Activated CD8-positive, alpha-beta T cell treated with anti-CD3 and anti-CD28 coated beads for 36 hours (primary cell): Measurements from ENCODE around the gene HEXIM1. TPM values are rescaled to one million over a fixed set of nuclear protein-coding genes. Genes with fewer than 3 reads are reported as not detected.

ENCODE experiments used
- ATAC-seq: fragments of 200-7000 bp; cut with Tn5 transposase; one replicate; pipeline ENCODE4 v1.10.0; 2021; ENCODE audit warnings: mild to moderate bottlenecking, moderate library complexity
- CTCF ChIA-PET: fragments of 350-600 bp; sonication (Branson Sonifier 250); formaldehyde crosslinking; loops from one replicate; lab custom pipeline; 2021; ENCODE audit warnings: antibody characterized with exemption; lab: Charles Lee
- POLR2A ChIA-PET: fragments of 350-600 bp; sonication (Branson Sonifier 250); formaldehyde crosslinking; loops from one replicate; lab custom pipeline; 2021; ENCODE audit warnings: antibody characterized with exemption; lab: Charles Lee
- DNase-seq: peaks from one replicate; pipeline ENCODE4 v3.0.0-alpha.2; 2020
- H3K27ac Mint-ChIP-seq: one replicate; pipeline ENCODE4 v1.8.0; 2021; ENCODE audit warnings: mild to moderate bottlenecking, mixed read lengths
- H3K27me3 Mint-ChIP-seq: one replicate; pipeline ENCODE4 v1.8.0; 2021; ENCODE audit warnings: mixed read lengths
- H3K36me3 Mint-ChIP-seq: one replicate; pipeline ENCODE4 v1.8.0; 2021; ENCODE audit warnings: low read depth, mixed read lengths
- H3K4me1 Mint-ChIP-seq: one replicate; pipeline ENCODE4 v1.8.0; 2021; ENCODE audit warnings: low read depth, mixed read lengths
- H3K4me3 Mint-ChIP-seq: one replicate; pipeline ENCODE4 v1.8.0; 2021; ENCODE audit warnings: mild to moderate bottlenecking, moderate library complexity, mixed read lengths
- H3K9me3 Mint-ChIP-seq: one replicate; pipeline ENCODE4 v1.8.0; 2021; ENCODE audit warnings: mixed read lengths
- intact Hi-C: fragments of 100-400 bp; cut with micrococcal nuclease; formaldehyde crosslinking; loops from one replicate; pipeline ENCODE4 v1.10.0; 2022
- total RNA-seq, 2 experiments: library from RNA; stranded (reverse); gene quantifications; one replicate each; pipeline ENCODE4 v1.2.3, GENCODE V29; 2021
- TF ChIP-seq, protein P1 (sequence below): fragments of 200-600 bp; IDR thresholded peaks from one replicate; pipeline ENCODE4 v1.8.0; 2022; ENCODE audit warnings: antibody characterized with exemption, mild to moderate bottlenecking

Gene HEXIM1
- total RNA-seq, 2 experiments from 2014 or later: 22.6 to 23.5 TPM

DNA sequence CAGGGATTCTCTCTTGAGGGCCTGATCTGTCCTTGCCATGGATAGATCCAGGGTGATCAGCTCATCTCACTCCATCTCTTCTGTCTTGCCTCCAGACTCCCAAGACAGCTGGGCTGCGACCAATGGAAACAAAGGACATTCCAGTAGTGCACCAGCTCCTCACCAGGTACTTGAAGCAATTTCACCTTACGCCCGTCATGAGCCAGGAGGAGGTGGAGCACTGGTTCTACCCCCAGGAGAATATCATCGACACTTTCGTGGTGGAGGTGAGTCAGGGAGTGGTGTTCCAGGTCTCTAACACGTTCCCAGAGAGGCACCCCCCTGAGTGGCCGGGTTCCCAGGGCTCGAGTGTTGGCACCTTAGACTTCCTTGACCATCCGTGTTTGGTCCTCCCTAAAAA lies 45.4 kb upstream of the HEXIM1 start:
- TF ChIP-seq, protein P1, sequence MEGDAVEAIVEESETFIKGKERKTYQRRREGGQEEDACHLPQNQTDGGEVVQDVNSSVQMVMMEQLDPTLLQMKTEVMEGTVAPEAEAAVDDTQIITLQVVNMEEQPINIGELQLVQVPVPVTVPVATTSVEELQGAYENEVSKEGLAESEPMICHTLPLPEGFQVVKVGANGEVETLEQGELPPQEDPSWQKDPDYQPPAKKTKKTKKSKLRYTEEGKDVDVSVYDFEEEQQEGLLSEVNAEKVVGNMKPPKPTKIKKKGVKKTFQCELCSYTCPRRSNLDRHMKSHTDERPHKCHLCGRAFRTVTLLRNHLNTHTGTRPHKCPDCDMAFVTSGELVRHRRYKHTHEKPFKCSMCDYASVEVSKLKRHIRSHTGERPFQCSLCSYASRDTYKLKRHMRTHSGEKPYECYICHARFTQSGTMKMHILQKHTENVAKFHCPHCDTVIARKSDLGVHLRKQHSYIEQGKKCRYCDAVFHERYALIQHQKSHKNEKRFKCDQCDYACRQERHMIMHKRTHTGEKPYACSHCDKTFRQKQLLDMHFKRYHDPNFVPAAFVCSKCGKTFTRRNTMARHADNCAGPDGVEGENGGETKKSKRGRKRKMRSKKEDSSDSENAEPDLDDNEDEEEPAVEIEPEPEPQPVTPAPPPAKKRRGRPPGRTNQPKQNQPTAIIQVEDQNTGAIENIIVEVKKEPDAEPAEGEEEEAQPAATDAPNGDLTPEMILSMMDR: no peak
- intact Hi-C loops: no loop called here
- Mint-ChIP-seq H3K9me3 (no peaks in the 10 kb centered on the region), H3K27ac (no peak overlapping the region), H3K4me1 (no peaks in the 10 kb centered on the region), H3K36me3 (peaks cover 51% of the 10 kb centered on the region), H3K27me3 (no peaks in the 10 kb centered on the region), H3K4me3 (no peak overlapping the region)
- CTCF ChIA-PET: interaction anchor here (0.9 kb wide), 1 partner anchor 14 kb away, joined by 3 read pairs; no protein-coding TSS in a partner anchor
- POLR2A ChIA-PET: interaction anchor here (1.3 kb wide), 1 partner anchor 52 kb away, joined by 3 read pairs; no protein-coding TSS in a partner anchor
- DNase-seq (no peak), ATAC-seq (no peak)

DNA sequence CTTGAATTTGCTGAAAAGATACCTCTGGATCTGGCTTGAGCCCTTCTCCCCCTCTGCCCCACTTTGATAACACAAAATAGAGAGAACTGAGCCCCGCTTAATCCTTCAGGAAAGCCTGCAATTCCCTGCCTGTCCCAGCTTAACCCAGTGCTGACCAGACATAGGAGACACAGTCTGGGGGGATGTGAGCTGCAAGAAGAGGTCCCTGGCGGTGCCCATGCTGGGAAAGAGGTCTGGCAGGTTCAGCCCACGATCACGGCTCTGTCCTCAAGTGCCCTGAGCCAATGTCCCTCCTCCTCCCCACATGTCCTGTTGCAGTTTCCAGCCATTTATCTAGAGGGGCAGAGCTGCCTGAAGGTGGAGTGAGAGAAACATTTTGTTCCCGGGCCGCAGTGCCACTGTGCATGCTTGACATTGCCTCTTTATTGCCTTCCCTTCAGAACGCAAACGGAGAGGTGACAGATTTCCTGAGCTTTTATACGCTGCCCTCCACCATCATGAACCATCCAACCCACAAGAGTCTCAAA lies 44.9 kb upstream of the HEXIM1 start:
- POLR2A ChIA-PET: interaction anchor here (0.7 to 1.3 kb wide), 2 partner anchors 53 to 337 kb away, joined by 3 read pairs; no protein-coding TSS in a partner anchor
- intact Hi-C loops: no loop called here
- no peak for ATAC-seq
- DNase-seq: no peak
- no peak overlapping the region for H3K4me3 Mint-ChIP-seq
- H3K27ac Mint-ChIP-seq: no peak overlapping the region
- no peaks in the 10 kb centered on the region for H3K27me3 Mint-ChIP-seq
- TF ChIP-seq, protein P1: no peak
- no peaks in the 10 kb centered on the region for H3K4me1 Mint-ChIP-seq
- CTCF ChIA-PET: interaction anchor here (0.8 to 2.1 kb wide), 3 partner anchors 32 to 239 kb away, joined by 3 to 8 read pairs (median 3); partner anchors contain the start of gene ACBD4
- H3K36me3 Mint-ChIP-seq: peaks cover 46% of the 10 kb centered on the region
- no peaks in the 10 kb centered on the region for H3K9me3 Mint-ChIP-seq

GRCh38 chr17:45104029-45104428 lies 44.2 kb upstream of the HEXIM1 start:
- Mint-ChIP-seq H3K36me3 (peaks cover 41% of the 10 kb centered on the region), H3K27me3 (no peaks in the 10 kb centered on the region), H3K27ac (no peak overlapping the region), H3K9me3 (no peaks in the 10 kb centered on the region), H3K4me1 (no peaks in the 10 kb centered on the region), H3K4me3 (no peak overlapping the region)
- DNase-seq (no peak), ATAC-seq (no peak)
- intact Hi-C loops: no loop called here
- POLR2A ChIA-PET: interaction anchor here (0.7 to 1.3 kb wide), 3 partner anchors 12 to 338 kb away, joined by 3 to 4 read pairs (median 3); no protein-coding TSS in a partner anchor
- TF ChIP-seq, protein P1: no peak
- CTCF ChIA-PET: interaction anchor here (0.8 to 2.1 kb wide), 4 partner anchors 31 to 239 kb away, joined by 3 to 8 read pairs (median 3); partner anchors contain the start of gene ACBD4

- no peak for ATAC-seq
- DNase-seq: no peak
- intact Hi-C loops: no loop called here
- no peak overlapping the region for H3K27ac Mint-ChIP-seq
- no peak overlapping the region for H3K4me3 Mint-ChIP-seq
- no peaks in the 10 kb centered on the region for H3K4me1 Mint-ChIP-seq
- H3K9me3 Mint-ChIP-seq: no peaks in the 10 kb centered on the region
- no peaks in the 10 kb centered on the region for H3K27me3 Mint-ChIP-seq
- TF ChIP-seq, protein P1: no peak
- peaks cover 36% of the 10 kb centered on the region for H3K36me3 Mint-ChIP-seq
- ChIA-PET POLR2A (interaction anchor here (1.3 kb wide), 1 partner anchor 12 kb away, joined by 4 read pairs; no protein-coding TSS in a partner anchor), CTCF (interaction anchor here (0.8 to 2.1 kb wide), 2 partner anchors 31 to 184 kb away, joined by 3 to 8 read pairs; partner anchors contain the start of gene ACBD4)
Observed at GRCh38 chr17:45104497-45104896, 43.8 kb upstream of the HEXIM1 start.
